GM12874 (cell line): ENCODE measurements around the gene COBLL1.

Source experiments
- TF ChIP-seq, protein P1 (sequence below): IDR thresholded peaks from 2 replicates; pipeline ENCODE4 v1.5.1; 2011; ENCODE audit warnings: low read depth, mild to moderate bottlenecking, control low read depth, low read length, moderate library complexity; ENCODE audit not compliant: insufficient read depth

COBLL1 gene

DNA sequence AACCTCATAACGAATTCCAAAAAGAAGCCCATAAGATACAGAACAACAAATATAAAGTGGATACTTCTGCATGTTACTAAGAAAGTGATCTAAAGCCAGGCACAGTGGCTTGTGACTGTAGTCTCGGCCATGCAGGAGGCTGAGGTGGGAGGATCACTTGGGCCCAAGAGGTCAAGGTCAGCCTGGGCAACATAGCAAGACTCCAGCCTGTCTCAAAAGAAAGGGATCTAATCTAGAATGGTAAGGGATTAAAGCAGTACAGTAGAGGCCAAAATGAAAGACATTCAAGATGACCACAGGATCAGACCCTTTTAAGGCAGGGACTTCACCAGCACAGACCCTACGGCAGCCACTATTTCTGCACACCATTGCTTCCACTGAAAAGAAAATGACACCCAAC is 3.8 kb downstream of the COBLL1 start:
- TF ChIP-seq, protein P1, sequence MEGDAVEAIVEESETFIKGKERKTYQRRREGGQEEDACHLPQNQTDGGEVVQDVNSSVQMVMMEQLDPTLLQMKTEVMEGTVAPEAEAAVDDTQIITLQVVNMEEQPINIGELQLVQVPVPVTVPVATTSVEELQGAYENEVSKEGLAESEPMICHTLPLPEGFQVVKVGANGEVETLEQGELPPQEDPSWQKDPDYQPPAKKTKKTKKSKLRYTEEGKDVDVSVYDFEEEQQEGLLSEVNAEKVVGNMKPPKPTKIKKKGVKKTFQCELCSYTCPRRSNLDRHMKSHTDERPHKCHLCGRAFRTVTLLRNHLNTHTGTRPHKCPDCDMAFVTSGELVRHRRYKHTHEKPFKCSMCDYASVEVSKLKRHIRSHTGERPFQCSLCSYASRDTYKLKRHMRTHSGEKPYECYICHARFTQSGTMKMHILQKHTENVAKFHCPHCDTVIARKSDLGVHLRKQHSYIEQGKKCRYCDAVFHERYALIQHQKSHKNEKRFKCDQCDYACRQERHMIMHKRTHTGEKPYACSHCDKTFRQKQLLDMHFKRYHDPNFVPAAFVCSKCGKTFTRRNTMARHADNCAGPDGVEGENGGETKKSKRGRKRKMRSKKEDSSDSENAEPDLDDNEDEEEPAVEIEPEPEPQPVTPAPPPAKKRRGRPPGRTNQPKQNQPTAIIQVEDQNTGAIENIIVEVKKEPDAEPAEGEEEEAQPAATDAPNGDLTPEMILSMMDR, result no peak

DNA sequence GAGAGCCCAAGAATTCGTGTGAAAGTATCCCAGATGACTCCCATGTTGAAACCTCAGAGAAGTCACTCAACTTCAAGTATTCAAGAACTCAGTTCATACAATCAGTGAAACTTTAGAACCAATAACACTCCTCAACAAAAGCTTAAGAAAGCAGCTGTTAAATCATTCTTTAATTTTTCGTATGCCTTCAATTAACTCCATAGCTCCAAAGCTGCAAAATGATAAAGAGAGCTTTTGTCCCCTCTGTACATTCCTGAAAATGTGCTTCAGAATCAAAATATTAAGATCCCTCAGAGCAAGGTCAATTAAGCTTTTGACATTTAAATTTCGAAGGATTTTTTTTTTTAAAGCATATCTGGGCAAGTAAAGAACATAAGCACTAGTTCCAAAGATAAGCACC is 4.7 kb downstream of the COBLL1 start:
- TF ChIP-seq, protein P1, result no peak

DNA sequence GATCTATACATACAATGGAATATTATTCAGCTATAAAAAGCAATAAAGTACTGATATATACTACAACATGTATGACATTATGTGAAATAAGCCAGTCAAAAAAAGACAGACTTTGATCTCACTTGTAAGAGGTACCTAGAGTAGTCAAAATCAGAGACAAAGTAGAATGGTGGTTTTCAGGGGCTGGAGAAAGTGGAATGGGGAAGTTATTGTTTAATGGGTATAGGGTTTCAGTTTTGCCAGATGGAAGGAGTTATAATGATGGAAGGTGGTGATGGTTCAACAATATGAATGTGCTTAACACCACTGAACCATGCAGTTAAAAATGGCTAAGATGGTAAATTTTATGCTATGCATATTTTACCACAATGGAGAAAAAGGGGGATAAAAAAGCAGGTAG is 6.3 kb downstream of the COBLL1 start:
- TF ChIP-seq, protein P1, result no peak

DNA sequence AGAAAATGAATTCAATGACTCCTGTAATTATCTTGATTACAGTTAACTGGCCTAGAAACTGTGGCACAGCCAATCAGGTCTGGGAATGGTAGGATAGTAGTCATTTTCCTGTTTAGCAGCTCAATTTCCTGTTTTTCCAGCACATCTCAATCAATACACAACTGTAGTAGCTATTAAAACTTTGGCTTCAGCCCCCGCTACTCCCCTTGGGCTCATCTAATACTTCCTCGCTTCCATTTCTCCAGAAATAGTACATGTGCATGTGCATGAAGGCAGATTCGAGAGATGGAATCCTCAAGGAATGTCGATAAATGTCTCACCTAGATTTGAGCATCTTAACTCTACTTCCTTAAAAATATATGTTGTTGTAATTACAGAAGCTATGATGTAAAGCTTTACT is 9.7 kb downstream of the COBLL1 start:
- TF ChIP-seq, protein P1, result no peak

DNA sequence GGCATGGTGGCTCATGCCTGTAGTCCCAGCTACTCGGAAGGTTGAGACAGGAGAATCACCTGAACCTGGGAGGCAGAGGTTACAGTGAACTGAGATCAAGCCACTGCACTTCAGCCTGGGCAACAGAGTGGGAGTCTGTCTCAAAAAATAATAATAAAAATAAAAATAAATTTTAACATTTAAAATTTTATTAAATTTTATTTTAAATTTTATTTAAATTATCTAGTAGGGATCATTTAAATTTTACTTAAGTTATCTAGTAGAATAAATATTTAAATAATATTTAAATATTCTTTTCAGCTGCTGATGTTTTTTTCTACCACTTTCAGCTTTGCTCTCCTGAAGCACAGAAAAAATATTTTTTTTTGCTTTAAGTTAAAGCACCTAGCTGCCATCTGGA is 10.4 kb downstream of the COBLL1 start:
- TF ChIP-seq, protein P1, result no peak

DNA sequence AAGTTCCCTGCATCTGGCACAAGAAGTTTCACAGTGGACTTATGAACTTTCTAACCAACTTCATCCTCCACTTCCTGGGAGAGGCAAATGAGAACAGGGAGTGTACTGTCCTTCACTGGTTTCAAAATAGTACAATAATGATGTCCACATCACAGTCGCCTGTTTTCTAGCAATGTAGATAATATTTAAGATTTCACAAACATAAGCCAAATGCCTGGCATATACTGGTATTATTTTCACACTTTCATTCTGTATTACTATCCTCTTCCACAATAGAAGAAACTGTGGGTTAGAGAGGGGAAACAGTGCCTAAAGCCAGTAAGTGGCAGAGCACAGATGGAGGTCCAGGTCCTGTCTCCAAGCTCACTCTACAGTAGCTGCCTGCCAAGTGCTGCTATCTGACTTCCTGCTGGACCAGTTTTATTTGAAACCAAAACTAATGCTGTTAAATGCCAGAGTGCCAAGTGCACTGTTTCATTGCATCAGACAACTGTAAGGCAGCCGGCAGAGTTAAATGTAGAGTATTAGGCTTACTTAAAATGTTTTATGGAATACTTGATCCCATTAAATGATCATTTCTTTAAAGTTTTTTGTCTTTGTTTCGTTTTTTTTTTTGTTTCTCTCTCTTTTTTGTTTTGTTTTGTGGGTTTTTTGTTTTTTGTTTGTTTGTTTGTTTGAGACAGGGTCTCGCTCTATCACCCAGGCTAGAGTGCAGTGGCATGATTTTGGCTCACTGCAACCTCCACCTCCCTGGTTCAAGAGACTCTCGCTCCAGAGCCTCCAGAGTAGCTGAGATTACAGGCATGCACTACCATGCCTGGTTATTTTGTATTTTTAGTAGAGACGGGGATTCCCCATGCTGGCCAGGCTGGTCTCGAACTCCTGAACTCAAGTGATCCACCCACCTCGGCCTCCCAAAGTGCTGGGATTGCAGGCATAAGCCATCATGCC is 15.1 kb downstream of the COBLL1 start:
- TF ChIP-seq, protein P1, result no peak

DNA sequence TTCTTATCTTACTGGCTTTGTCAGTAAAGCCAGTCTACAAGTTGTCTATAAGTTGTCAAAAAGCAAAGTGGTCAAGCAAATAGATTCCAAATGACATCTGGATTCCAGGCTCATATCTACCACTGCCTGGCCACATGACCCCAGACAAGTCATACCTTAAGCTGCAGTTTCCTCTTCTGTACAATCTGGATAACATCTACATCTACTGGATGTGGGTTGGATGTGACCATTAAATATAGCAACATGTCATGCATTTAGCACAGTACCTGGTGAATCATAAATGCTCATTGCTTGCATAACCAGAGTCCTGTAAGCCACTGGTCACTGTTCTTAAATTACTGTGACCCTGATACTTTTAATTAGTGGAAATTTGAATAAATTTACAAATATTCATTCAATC is 16.8 kb downstream of the COBLL1 start:
- TF ChIP-seq, protein P1, result no peak
